Skin of body (tissue), 2 donors: Measurements from ENCODE around the gene SAAL1. TPM values are rescaled to one million over a fixed set of nuclear protein-coding genes. Genes with fewer than 3 reads are reported as not detected.

Source experiments
- DNase-seq: peaks from one replicate; lab custom pipeline; 2025; lab: John Stamatoyannopoulos, UW
- total RNA-seq: library from RNA; depleted of rRNA; stranded (reverse); fragments of >200 nt; gene quantifications from one replicate; pipeline ENCODE4 v1.2.3, GENCODE V29; 2014

SAAL1 gene
- total RNA-seq, 1 donor from 2014 or later: 15.8 TPM

- DNase-seq: no peak
Measured at GRCh38 chr11:18081551-18081950, 24.3 kb downstream of the SAAL1 start.

GRCh38 chr11:18080451-18080850 lies 25.4 kb downstream of the SAAL1 start:
- no peak for DNase-seq

- DNase-seq: no peak
Measured at GRCh38 chr11:18078909-18079308, 27.0 kb downstream of the SAAL1 start.

GRCh38 chr11:18075444-18075843 lies 30.4 kb downstream of the SAAL1 start:
- DNase-seq: no peak

GRCh38 chr11:18071098-18071705 lies 34.7 kb downstream of the SAAL1 start:
- DNase-seq: no peak

- no peak for DNase-seq
Measured at GRCh38 chr11:18067372-18067771, 38.5 kb downstream of the SAAL1 start.

GRCh38 chr11:18066626-18067025 lies 39.3 kb downstream of the SAAL1 start:
- no peak for DNase-seq

- DNase-seq: no peak
Measured at GRCh38 chr11:18065572-18065971, 40.3 kb downstream of the SAAL1 start.

- DNase-seq: no peak
Measured at GRCh38 chr11:18064450-18065054, 41.3 kb downstream of the SAAL1 start.

GRCh38 chr11:18063862-18064434 lies 41.9 kb downstream of the SAAL1 start:
- no peak for DNase-seq

- no peak for DNase-seq
Measured at GRCh38 chr11:18063125-18063524, 42.8 kb downstream of the SAAL1 start.

- DNase-seq: no peak
Measured at GRCh38 chr11:18061351-18061750, 44.5 kb downstream of the SAAL1 start.

GRCh38 chr11:18056561-18057181 lies 49.2 kb downstream of the SAAL1 start:
- no peak for DNase-seq

- no peak for DNase-seq
Measured at GRCh38 chr11:18054511-18055103, 51.3 kb downstream of the SAAL1 start.

- DNase-seq: no peak
Measured at GRCh38 chr11:18050848-18051247, 55.0 kb downstream of the SAAL1 start.

GRCh38 chr11:18046116-18046777 lies 59.6 kb downstream of the SAAL1 start, which contains the start of gene TPH1:
TSS of gene TPH1 (minus strand) at chr11:18046269. CDS start at chr11:18040762, 5,507 bp downstream.
- no peak for DNase-seq

GRCh38 chr11:18036456-18036855 lies 69.4 kb downstream of the SAAL1 start:
- no peak for DNase-seq
